Measurements from ENCODE around the gene C6orf118.

The C6orf118 gene

DNA sequence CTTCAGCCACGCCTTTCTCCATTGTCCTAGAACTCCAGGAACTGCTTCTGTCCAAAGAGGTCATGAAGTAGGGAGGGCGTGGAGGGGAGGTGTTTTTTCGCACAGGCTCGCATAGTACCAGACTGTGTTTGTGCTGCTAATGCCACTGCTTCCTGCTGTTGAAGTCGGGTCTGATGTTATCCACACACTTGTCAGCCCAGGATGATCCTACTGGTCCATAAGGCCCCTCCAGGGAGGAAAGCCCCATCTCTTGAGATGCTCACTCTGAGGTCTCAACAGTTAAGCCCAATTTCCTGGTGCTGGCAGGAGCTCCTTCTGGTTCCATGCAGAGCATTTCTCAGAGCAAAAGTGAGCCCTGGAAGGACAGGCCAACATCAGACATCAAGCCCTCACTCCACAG is 65.6 kb downstream of the C6orf118 start:
- DNase-seq, result no peak

DNA sequence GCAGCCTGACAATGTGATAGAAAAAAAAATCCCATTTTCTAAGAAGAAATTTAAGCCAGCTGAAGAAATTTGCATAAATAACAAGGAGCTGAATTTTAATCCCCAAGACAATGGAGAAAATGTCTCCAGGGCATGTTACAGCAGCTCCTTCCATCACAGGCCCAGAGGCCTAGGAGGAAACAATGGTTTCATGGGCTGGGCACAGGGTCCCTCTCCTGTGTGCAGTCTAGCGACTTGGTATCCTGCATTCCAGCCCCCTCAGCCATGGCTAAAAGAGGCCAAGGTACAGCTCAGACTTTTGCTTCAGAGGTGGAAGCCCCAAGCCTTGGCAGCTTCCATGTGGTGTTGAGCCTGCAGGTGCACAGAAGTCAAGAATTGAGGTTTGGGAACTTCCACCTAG is 73.1 kb downstream of the C6orf118 start:
- no peak for DNase-seq

DNA sequence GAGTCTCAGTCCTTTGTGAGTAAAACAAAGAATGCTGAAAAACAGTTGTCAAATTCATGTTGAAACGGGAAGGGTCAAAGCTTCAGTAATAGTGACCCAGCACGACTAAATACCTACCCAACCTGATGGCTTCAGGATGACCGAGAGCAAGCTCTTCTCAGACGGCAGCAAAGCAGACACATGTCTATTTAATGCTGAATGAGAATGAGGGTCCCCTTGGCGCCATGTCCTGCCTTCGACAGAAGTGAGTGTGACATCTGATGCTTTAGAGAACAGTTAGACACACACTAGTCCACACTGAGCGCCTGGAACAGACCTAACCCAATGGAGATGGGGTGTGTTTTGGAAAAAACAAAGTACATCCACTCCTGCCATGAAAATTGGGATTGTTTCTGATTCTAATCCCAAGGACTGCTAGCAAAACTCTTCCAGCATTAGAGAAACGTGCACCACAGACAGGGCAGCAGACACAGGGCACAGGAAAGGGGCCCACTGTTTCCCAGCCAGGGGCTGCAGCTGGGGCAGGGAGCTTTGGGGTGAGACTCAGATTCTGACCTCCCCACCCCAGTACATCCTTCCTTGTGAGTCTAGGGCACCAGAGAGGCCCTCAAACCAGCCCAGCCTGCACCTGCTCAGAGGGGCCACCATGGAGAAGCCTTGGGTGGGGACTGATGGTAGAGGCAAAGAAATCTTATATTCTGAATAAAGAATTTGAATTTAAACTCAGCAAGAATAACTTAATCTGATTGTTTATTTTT is 76.5 kb downstream of the C6orf118 start:
- DNase-seq, result no peak

DNA sequence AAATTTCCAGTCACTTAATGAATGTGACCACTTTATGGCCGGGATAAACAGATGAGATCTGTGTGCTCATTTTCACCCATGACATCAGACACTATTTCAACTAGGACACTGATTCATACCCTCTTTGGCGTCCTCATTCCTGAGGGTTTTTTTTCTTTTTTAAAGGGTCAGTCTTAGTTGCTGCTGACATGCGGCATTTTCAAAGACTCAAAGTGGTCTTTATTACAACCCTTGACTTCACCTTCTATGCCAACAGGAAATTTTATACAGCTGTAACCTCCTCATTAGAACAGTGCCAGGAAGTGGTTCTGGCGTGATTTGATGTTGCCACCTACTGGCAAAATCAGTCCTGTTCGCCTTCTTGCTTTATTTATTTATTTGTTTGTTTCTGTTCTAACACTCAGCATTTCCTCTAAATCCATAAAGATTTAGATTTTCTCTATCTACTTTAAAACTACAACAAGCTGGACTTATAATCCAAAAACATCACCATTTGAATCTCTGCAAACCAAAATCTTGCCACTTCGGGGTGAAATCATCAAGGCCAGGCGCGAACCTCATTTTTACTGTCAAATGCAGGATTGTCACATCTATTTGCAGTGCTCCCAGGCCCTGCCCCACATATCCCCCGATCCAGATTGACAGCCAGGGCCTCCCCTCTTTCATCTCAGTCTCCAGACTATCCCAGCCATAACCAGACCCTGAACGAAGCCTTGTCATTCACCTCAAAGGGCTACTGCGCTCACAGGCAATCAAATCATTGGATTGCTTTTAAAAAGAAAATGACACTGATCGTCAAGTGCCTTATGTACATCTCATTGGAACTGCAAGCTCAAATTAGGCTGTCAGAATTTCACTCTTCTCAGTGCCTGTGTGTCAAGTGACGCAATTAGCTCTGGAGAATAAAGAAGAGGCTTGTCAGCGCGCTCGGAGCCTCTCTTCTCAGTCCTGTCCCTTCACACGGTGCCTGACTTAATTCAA is 77.5 kb downstream of the C6orf118 start:
- DNase-seq, result peak; percentile 77

DNA sequence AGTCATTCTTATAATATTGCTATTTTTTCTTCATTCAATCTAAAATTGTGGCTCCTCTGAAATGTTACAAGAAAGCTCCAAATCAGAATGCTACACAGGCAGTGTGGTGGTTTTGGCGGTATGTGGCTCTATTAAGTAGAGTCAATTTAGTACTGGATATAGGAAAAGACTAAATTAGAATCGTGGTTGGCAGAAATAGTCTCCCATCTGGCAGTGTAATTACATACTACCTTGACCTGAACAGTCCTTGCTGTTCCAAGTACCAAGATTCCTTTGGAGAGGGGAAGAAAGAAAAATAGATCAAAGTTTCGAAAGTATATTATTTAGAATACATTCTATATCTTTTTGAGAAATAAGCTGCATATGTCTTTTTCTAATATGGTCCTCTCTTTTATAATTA is 78.2 kb downstream of the C6orf118 start:
- no peak for DNase-seq

Measured in NCI-H1092 (cell line).